ENCODE results near the gene CAMK1D.

GRCh38 chr10:12321641-12322040 is 27.7 kb upstream of the CAMK1D start:
- TF ChIP-seq, protein P1, sequence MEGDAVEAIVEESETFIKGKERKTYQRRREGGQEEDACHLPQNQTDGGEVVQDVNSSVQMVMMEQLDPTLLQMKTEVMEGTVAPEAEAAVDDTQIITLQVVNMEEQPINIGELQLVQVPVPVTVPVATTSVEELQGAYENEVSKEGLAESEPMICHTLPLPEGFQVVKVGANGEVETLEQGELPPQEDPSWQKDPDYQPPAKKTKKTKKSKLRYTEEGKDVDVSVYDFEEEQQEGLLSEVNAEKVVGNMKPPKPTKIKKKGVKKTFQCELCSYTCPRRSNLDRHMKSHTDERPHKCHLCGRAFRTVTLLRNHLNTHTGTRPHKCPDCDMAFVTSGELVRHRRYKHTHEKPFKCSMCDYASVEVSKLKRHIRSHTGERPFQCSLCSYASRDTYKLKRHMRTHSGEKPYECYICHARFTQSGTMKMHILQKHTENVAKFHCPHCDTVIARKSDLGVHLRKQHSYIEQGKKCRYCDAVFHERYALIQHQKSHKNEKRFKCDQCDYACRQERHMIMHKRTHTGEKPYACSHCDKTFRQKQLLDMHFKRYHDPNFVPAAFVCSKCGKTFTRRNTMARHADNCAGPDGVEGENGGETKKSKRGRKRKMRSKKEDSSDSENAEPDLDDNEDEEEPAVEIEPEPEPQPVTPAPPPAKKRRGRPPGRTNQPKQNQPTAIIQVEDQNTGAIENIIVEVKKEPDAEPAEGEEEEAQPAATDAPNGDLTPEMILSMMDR (IDR thresholded peaks at IDR 0.05), result no peak
- TF ChIP-seq POLR2AphosphoS5 (IDR thresholded peaks at IDR 0.05), result no peak
